ENCODE data around the gene TESK2.

The TESK2 gene

DNA sequence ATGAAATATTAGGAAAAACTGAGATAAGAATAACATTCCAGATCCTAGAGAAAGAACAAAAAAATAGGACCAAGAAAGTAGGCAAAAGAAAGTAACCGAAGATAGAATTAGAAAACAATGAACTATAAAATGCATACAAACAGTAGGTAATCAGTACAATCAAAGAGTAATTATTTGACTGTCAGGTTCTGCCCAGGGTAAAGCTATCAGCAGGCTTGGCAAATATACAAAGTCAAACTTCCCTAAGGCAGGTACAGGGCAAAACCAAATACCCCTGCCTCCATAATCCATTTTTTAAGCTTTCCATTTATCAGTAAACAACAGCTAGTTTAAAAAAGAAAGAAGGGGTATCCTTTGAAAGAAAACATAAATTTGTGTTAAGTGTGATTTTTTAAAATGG is 44.4 kb downstream of the TESK2 start:
- TF ChIP-seq, protein P1, sequence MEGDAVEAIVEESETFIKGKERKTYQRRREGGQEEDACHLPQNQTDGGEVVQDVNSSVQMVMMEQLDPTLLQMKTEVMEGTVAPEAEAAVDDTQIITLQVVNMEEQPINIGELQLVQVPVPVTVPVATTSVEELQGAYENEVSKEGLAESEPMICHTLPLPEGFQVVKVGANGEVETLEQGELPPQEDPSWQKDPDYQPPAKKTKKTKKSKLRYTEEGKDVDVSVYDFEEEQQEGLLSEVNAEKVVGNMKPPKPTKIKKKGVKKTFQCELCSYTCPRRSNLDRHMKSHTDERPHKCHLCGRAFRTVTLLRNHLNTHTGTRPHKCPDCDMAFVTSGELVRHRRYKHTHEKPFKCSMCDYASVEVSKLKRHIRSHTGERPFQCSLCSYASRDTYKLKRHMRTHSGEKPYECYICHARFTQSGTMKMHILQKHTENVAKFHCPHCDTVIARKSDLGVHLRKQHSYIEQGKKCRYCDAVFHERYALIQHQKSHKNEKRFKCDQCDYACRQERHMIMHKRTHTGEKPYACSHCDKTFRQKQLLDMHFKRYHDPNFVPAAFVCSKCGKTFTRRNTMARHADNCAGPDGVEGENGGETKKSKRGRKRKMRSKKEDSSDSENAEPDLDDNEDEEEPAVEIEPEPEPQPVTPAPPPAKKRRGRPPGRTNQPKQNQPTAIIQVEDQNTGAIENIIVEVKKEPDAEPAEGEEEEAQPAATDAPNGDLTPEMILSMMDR (conservative IDR thresholded peaks at IDR 0.05; ENCODE audit: low read length): no peak
- no peak for TF ChIP-seq EZH2phosphoT487 (IDR thresholded peaks at IDR 0.05; ENCODE audit: borderline replicate concordance)
- Histone ChIP-seq H3K9me3 (ENCODE audit: insufficient read depth, low read depth, low read length) (no peaks in the 10 kb centered on the region; the same call in 1 of the 2 replicates), H3K4me2 (ENCODE audit: low read depth, low read length, poor library complexity, severe bottlenecking) (no peak overlapping the region), H3K4me1 (ENCODE audit: insufficient read depth, low read length, poor library complexity, severe bottlenecking) (no peaks in the 10 kb centered on the region), H3K9me2 (replicated peaks; ENCODE audit: low read depth, low read length) (no peaks in the 10 kb centered on the region), H3K9ac (ENCODE audit: low read depth, low read length, poor library complexity, severe bottlenecking) (no peak overlapping the region), H3K27me3 (ENCODE audit: insufficient read depth, low read length, poor library complexity, severe bottlenecking) (no peaks in the 10 kb centered on the region), H3F3A (ENCODE audit: low read depth) (no peaks in the 10 kb centered on the region), H3K36me3 (ENCODE audit: insufficient read depth, low read length) (no peaks in the 10 kb centered on the region), H2AFZ (ENCODE audit: low read length) (no peak overlapping the region), H4K20me1 (ENCODE audit: insufficient read depth, low read length, poor library complexity, severe bottlenecking) (no peaks in the 10 kb centered on the region), H3K79me2 (ENCODE audit: insufficient read depth, low read length) (no peaks in the 10 kb centered on the region), H3K4me3 (ENCODE audit: low read length, poor library complexity, severe bottlenecking) (no peak overlapping the region)

DNA sequence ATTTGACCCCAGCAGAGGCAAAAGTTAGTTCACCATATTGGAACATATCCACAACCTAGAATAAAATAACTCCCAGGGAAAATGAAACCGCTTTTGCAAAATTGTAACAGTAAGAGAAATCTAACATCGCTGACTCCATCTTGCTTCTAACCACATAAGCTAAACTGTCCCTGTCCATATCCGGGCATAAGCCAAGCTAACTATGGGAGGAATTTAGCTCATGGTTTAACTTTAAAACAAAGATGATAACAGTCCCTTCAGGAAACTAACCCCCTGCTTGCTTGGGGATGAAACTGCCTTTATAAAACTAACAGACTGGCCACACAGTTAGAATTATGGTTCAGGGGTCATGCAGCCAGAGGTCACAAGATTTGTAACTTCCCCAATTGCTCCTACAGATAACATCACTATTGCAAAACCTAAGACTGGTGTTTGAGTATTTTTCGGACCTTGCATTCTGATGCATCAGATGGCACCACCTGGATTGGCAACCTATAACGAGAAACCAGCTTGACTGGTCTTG is 46.3 kb downstream of the TESK2 start:
- no peaks in the 10 kb centered on the region for H4K20me1 ChIP-seq (ENCODE audit: insufficient read depth, low read length, poor library complexity, severe bottlenecking)
- no peaks in the 10 kb centered on the region for H3K4me1 ChIP-seq (ENCODE audit: insufficient read depth, low read length, poor library complexity, severe bottlenecking)
- H3K79me2 ChIP-seq (ENCODE audit: insufficient read depth, low read length): no peaks in the 10 kb centered on the region
- H3K9me3 ChIP-seq (ENCODE audit: insufficient read depth, low read depth, low read length): no peaks in the 10 kb centered on the region; the same call in 1 of the 2 replicates
- H3K4me3 ChIP-seq (ENCODE audit: low read length, poor library complexity, severe bottlenecking): no peak overlapping the region
- no peak overlapping the region for H2AFZ ChIP-seq (ENCODE audit: low read length)
- H3K27me3 ChIP-seq (ENCODE audit: insufficient read depth, low read length, poor library complexity, severe bottlenecking): no peaks in the 10 kb centered on the region
- no peak overlapping the region for H3K4me2 ChIP-seq (ENCODE audit: low read depth, low read length, poor library complexity, severe bottlenecking)
- no peaks in the 10 kb centered on the region for H3K9me2 ChIP-seq (replicated peaks; ENCODE audit: low read depth, low read length)
- no peaks in the 10 kb centered on the region for H3K36me3 ChIP-seq (ENCODE audit: insufficient read depth, low read length)
- TF ChIP-seq, protein P1 (conservative IDR thresholded peaks at IDR 0.05; ENCODE audit: low read length): no peak
- no peak for TF ChIP-seq EZH2phosphoT487 (IDR thresholded peaks at IDR 0.05; ENCODE audit: borderline replicate concordance)
- no peak overlapping the region for H3K9ac ChIP-seq (ENCODE audit: low read depth, low read length, poor library complexity, severe bottlenecking)
- H3F3A ChIP-seq (ENCODE audit: low read depth): no peaks in the 10 kb centered on the region

DNA sequence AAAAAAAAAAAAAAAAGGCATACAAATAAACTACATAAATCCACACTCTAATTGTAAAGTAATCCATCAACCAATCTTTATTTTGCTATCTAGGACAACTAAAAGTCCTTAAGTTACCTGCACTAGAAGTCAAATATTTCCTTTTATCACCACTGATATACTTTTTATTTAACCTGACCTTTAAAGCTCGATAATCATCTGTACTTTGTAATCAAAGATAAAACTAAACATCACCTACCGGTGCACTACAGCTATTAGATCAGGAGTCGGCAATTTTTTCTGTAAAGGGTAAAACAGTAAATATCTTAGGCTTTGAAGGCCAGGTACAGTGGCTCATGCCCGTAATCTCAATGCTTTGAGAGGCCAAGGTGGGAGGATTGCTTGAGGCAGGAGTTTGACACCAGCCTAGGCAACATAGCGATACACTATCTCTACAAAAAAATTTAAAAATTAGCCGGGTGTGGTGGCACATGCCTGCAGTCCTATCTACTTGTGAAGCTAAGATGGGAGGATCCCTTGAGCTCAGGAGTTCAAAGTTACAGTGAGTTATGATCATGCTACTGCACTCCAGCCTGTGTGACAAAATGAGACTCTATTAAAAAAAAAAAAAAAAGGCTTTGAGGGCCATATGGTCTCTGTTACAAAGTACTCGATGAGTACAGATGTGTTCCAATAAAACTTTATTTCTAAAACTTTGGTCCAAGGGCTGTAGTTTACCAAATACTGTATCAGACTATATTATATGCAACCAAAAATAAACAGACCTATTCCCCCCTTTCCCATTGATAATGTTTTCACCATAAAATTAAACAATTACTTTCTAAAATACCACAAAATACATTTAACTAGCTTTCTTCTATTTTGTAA is 47.1 kb downstream of the TESK2 start:
- Histone ChIP-seq H3K9ac (ENCODE audit: low read depth, low read length, poor library complexity, severe bottlenecking) (no peak overlapping the region), H3K4me1 (ENCODE audit: insufficient read depth, low read length, poor library complexity, severe bottlenecking) (no peaks in the 10 kb centered on the region), H4K20me1 (ENCODE audit: insufficient read depth, low read length, poor library complexity, severe bottlenecking) (no peaks in the 10 kb centered on the region), H3K9me3 (ENCODE audit: insufficient read depth, low read depth, low read length) (no peaks in the 10 kb centered on the region; the same call in 1 of the 2 replicates), H3F3A (ENCODE audit: low read depth) (no peaks in the 10 kb centered on the region), H3K4me3 (ENCODE audit: low read length, poor library complexity, severe bottlenecking) (no peak overlapping the region), H3K79me2 (ENCODE audit: insufficient read depth, low read length) (no peaks in the 10 kb centered on the region), H2AFZ (ENCODE audit: low read length) (no peak overlapping the region), H3K27me3 (ENCODE audit: insufficient read depth, low read length, poor library complexity, severe bottlenecking) (no peaks in the 10 kb centered on the region), H3K4me2 (ENCODE audit: low read depth, low read length, poor library complexity, severe bottlenecking) (no peak overlapping the region), H3K9me2 (replicated peaks; ENCODE audit: low read depth, low read length) (no peaks in the 10 kb centered on the region), H3K36me3 (ENCODE audit: insufficient read depth, low read length) (no peaks in the 10 kb centered on the region)
- TF ChIP-seq, protein P1 (conservative IDR thresholded peaks at IDR 0.05; ENCODE audit: low read length): no peak
- TF ChIP-seq EZH2phosphoT487 (IDR thresholded peaks at IDR 0.05; ENCODE audit: borderline replicate concordance): no peak
